GM13976 (cell line): Measurements from ENCODE around the gene MRPL20.

ENCODE experiments used
- DNase-seq: peaks from one replicate; pipeline ENCODE4 v3.0.0; 2012; ENCODE audit warnings: low spot score
- in situ Hi-C: fragments of 300-500 bp; cut with MboI; formaldehyde crosslinking; loops from one replicate; pipeline ENCODE4 v1.12.0; 2022; ENCODE audit warnings: low sequenced_read_pairs, mixed read lengths, inconsistent platforms; ENCODE audit not compliant: unreplicated experiment
- TF ChIP-seq, protein P1 (sequence below): IDR thresholded peaks from 2 replicates; pipeline ENCODE4 v1.5.1; 2012; ENCODE audit warnings: borderline replicate concordance, mild to moderate bottlenecking; ENCODE audit not compliant: insufficient read depth; ENCODE audit errors: extremely low read depth, missing control alignments, control extremely low read depth

MRPL20 gene

GRCh38 chr1:1352786-1353388 is 54.2 kb downstream of the MRPL20 start:
- TF ChIP-seq, protein P1, sequence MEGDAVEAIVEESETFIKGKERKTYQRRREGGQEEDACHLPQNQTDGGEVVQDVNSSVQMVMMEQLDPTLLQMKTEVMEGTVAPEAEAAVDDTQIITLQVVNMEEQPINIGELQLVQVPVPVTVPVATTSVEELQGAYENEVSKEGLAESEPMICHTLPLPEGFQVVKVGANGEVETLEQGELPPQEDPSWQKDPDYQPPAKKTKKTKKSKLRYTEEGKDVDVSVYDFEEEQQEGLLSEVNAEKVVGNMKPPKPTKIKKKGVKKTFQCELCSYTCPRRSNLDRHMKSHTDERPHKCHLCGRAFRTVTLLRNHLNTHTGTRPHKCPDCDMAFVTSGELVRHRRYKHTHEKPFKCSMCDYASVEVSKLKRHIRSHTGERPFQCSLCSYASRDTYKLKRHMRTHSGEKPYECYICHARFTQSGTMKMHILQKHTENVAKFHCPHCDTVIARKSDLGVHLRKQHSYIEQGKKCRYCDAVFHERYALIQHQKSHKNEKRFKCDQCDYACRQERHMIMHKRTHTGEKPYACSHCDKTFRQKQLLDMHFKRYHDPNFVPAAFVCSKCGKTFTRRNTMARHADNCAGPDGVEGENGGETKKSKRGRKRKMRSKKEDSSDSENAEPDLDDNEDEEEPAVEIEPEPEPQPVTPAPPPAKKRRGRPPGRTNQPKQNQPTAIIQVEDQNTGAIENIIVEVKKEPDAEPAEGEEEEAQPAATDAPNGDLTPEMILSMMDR, result no peak
- in situ Hi-C loops, result no loop called here
- DNase-seq, result no peak
